Loucy (cell line): ENCODE results near the gene P3H4.
A peak's percentile ranks its signal among the peaks of the same experiment; 100 is the strongest.

Source experiments
- H2AFZ ChIP-seq: fragments of 200-600 bp; sonication (generic); 2 replicates; pipeline ENCODE4 v1.6.0; 2016; ENCODE audit warnings: antibody characterized with exemption, mild to moderate bottlenecking, low read length, moderate library complexity
- H3F3A ChIP-seq: fragments of 200-600 bp; 2 replicates; pipeline ENCODE4 v1.6.0; 2016; ENCODE audit warnings: antibody characterized with exemption, low read depth, mild to moderate bottlenecking
- H3K27me3 ChIP-seq: fragments of 200-600 bp; sonication (generic); 2 replicates; pipeline ENCODE4 v1.6.1; 2014; ENCODE audit warnings: low read length, mild to moderate bottlenecking; ENCODE audit not compliant: insufficient read depth, poor library complexity, severe bottlenecking
- H3K36me3 ChIP-seq: fragments of 200-600 bp; sonication (generic); 2 replicates; pipeline ENCODE4 v1.6.1; 2016; ENCODE audit warnings: low read length; ENCODE audit not compliant: insufficient read depth
- H3K4me1 ChIP-seq: fragments of 200-600 bp; sonication (generic); 2 replicates; pipeline ENCODE4 v1.5.1; 2014; ENCODE audit warnings: low read length, mild to moderate bottlenecking; ENCODE audit not compliant: insufficient read depth, poor library complexity, severe bottlenecking
- H3K4me2 ChIP-seq: fragments of 200-600 bp; sonication (generic); 2 replicates; pipeline ENCODE4 v1.6.0; 2014; ENCODE audit warnings: antibody characterized with exemption, low read length, low read depth, mild to moderate bottlenecking; ENCODE audit not compliant: poor library complexity, severe bottlenecking
- H3K4me3 ChIP-seq: fragments of 200-600 bp; sonication (generic); 2 replicates; pipeline ENCODE4 v1.5.1; 2014; ENCODE audit warnings: low read length, mild to moderate bottlenecking, mixed read lengths; ENCODE audit not compliant: poor library complexity, severe bottlenecking
- H3K79me2 ChIP-seq: fragments of 200-600 bp; sonication (generic); 2 replicates; pipeline ENCODE4 v1.6.1; 2014; ENCODE audit warnings: low read length; ENCODE audit not compliant: insufficient read depth
- H3K9ac ChIP-seq: fragments of 200-600 bp; sonication (generic); 2 replicates; pipeline ENCODE4 v1.6.0; 2014; ENCODE audit warnings: mild to moderate bottlenecking, low read depth, low read length, moderate library complexity; ENCODE audit not compliant: poor library complexity, severe bottlenecking
- H3K9me2 ChIP-seq: fragments of 200-600 bp; sonication (generic); replicated peaks from 2 replicates; pipeline ENCODE4 v1.6.1; 2016; ENCODE audit warnings: low read depth, low read length, mixed read lengths
- H3K9me3 ChIP-seq: fragments of 200-600 bp; sonication (generic); 2 replicates; pipeline ENCODE4 v1.6.1; 2014; ENCODE audit warnings: mild to moderate bottlenecking, antibody characterized with exemption, low read length, low read depth; ENCODE audit not compliant: insufficient read depth
- H4K20me1 ChIP-seq: fragments of 200-600 bp; sonication (generic); 2 replicates; pipeline ENCODE4 v1.6.0; 2014; ENCODE audit warnings: antibody characterized with exemption, low read length, mild to moderate bottlenecking; ENCODE audit not compliant: insufficient read depth, poor library complexity, severe bottlenecking
- EZH2phosphoT487 ChIP-seq: fragments of 200-600 bp; IDR thresholded peaks from 2 replicates; pipeline ENCODE4 v1.6.1; 2018; ENCODE audit warnings: antibody characterized with exemption, mild to moderate bottlenecking, moderate library complexity, borderline replicate concordance
- TF ChIP-seq, protein P1 (sequence below): fragments of 200-600 bp; sonication (generic); conservative IDR thresholded peaks from 2 replicates; pipeline ENCODE4 v1.5.1; 2014; ENCODE audit warnings: mild to moderate bottlenecking, antibody characterized with exemption, low read length

P3H4 gene

DNA sequence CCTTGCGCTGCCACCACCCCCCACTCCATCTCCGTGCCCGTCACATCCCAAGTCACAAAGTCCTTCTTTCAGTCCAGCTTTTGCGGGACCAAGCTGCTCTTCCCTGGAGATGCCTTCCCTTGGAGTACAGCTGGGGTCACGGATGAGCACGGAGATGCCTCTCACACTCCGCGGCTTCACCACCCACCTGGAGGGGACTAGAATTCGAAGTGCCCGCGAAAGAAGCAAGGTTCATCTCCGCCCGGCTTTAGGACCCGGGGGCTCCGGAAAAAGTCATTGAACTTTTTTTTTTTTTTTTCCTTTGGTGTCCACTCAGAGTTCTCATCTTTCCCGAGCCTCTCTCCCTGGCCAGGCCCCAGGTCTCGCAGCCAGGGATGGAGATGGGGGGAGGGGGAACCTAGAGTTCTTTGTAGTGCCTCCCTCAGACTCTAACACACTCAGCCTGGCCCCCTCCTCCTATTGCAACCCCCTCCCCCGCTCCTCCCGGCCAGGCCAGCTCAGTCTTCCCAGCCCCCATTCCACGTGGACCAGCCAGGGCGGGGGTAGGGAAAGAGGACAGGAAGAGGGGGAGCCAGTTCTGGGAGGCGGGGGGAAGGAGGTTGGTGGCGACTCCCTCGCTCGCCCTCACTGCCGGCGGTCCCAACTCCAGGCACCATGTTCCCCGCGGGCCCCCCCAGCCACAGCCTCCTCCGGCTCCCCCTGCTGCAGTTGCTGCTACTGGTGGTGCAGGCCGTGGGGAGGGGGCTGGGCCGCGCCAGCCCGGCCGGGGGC, 817 bp upstream of the P3H4 start, which contains the start of gene FKBP10:
Gene FKBP10 (plus strand): TSS at position 624 of the 771 bp plus-strand sequence. CDS start 31 bp downstream, at position 655.
- H3K9ac ChIP-seq = peak within 1 kb of the TSS; percentile 75
- peak within 1 kb of the TSS; percentile 96 for H2AFZ ChIP-seq
- H3F3A ChIP-seq = no peaks in the 10 kb centered on the region
- H3K4me3 ChIP-seq = peak within 1 kb of the TSS; percentile 83
- H3K79me2 ChIP-seq = peaks cover 11% of the 10 kb centered on the region
- peak within 1 kb of the TSS; percentile 99 for H3K4me2 ChIP-seq
- no peaks in the 10 kb centered on the region for H3K27me3 ChIP-seq
- no peaks in the 10 kb centered on the region for H3K9me2 ChIP-seq
- no peaks in the 10 kb centered on the region for H3K36me3 ChIP-seq
- H3K4me1 ChIP-seq = peaks cover 32% of the 10 kb centered on the region
- H3K9me3 ChIP-seq = no peaks in the 10 kb centered on the region
- no peak for TF ChIP-seq EZH2phosphoT487
- TF ChIP-seq, protein P1, sequence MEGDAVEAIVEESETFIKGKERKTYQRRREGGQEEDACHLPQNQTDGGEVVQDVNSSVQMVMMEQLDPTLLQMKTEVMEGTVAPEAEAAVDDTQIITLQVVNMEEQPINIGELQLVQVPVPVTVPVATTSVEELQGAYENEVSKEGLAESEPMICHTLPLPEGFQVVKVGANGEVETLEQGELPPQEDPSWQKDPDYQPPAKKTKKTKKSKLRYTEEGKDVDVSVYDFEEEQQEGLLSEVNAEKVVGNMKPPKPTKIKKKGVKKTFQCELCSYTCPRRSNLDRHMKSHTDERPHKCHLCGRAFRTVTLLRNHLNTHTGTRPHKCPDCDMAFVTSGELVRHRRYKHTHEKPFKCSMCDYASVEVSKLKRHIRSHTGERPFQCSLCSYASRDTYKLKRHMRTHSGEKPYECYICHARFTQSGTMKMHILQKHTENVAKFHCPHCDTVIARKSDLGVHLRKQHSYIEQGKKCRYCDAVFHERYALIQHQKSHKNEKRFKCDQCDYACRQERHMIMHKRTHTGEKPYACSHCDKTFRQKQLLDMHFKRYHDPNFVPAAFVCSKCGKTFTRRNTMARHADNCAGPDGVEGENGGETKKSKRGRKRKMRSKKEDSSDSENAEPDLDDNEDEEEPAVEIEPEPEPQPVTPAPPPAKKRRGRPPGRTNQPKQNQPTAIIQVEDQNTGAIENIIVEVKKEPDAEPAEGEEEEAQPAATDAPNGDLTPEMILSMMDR = no peak
- no peaks in the 10 kb centered on the region for H4K20me1 ChIP-seq

DNA sequence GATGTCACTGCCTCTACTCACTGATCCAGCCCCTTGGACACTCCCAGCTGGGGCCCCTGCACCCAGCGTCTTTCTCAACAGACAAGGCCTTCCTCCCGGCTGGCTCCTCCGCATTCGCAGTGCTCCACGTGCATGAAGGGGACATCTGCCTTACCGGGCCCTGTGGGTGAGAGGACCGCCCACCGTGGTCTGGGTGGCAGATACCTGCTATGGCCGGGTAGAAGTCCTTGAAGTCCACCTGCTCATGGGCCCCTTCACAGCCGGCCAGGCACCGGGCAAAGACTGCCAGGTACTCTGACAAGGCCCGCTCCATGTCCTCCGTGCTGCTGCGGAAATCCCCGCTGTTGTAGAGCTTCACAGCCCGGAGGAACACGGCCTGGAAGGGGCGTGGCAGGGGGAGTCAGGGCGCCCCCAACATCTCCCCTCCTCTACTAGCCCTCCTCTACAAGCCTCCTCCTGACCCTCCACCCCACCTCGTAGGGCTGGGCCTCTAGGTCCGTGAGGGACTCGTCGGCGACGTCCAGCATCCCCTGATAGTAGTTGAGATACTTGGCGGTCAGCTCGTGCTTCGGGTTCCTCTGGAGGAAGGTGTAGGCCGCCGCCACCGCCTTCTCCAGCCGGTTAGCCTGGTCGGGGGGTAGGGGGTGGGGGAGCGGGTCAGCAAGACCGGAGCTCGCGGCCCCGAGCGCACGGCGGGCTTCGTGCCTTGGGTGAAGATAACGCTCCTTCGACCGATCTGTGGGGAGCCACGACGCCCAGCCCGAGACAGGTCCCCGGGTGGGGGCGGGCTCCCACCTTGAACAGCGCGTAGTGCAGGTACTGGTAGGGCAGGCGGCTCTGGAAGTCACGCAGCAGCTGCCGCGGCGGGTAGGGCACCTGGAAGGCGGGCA, 845 bp downstream of the P3H4 start:
- H3K9me2 ChIP-seq = no peaks in the 10 kb centered on the region
- H4K20me1 ChIP-seq = no peaks in the 10 kb centered on the region
- H3K4me3 ChIP-seq = peak overlapping the region; percentile 83
- H2AFZ ChIP-seq = peak overlapping the region; percentile 96
- H3K4me1 ChIP-seq = peaks cover 32% of the 10 kb centered on the region
- peak overlapping the region; percentile 99 for H3K4me2 ChIP-seq
- TF ChIP-seq, protein P1 = no peak
- no peak for TF ChIP-seq EZH2phosphoT487
- H3K9ac ChIP-seq = peak overlapping the region; percentile 75
- no peaks in the 10 kb centered on the region for H3K27me3 ChIP-seq
- no peaks in the 10 kb centered on the region for H3F3A ChIP-seq
- H3K79me2 ChIP-seq = peaks cover 11% of the 10 kb centered on the region
- no peaks in the 10 kb centered on the region for H3K9me3 ChIP-seq
- H3K36me3 ChIP-seq = no peaks in the 10 kb centered on the region

DNA sequence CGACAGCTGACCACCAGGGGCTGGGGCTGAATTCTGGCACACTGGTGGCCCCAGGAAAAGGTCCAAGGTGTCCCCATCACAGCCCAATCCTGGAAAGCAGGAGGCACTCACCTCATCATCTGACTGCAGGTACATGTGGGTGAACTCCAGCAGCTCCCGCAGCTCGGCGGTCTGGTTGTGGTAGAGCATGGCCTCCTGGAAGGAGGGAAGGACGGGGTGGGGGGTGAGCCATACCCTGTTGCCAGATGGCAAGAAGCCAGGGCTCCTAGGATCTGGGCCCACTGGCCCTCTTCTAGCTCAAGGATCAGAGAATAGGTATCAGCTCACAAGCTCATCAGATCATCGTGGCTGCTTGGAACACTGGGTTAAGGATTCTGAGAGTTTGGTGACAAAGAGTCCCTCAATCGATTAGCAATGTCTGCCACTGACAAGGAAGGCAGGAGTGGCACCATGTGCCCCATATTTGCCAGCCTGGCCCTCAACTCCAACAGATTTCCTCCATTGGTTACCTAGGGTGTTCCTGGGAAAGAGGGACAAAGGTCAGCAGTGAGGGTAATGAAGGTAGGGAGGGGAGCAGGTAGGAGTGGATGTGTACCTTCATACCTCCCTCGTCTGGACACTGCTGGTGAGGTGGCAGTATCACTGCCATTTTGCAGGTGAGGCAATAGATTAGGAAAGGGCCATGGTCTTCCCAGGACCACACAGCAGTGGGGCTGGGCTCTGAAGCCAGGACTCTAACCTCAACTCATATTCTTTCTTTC, 4.9 kb downstream of the P3H4 start:
- H3K4me2 ChIP-seq = no peak overlapping the region
- no peak overlapping the region for H3K9ac ChIP-seq
- H3K4me3 ChIP-seq = no peak overlapping the region
- H3K36me3 ChIP-seq = no peaks in the 10 kb centered on the region
- TF ChIP-seq, protein P1 = no peak
- no peak for TF ChIP-seq EZH2phosphoT487
- H3K9me2 ChIP-seq = no peaks in the 10 kb centered on the region
- H2AFZ ChIP-seq = no peak overlapping the region
- H3K4me1 ChIP-seq = peaks cover 16% of the 10 kb centered on the region
- no peaks in the 10 kb centered on the region for H3K9me3 ChIP-seq
- peaks cover 11% of the 10 kb centered on the region for H3K79me2 ChIP-seq
- H3F3A ChIP-seq = no peaks in the 10 kb centered on the region
- no peaks in the 10 kb centered on the region for H4K20me1 ChIP-seq
- no peaks in the 10 kb centered on the region for H3K27me3 ChIP-seq
